Esophagus squamous epithelium (tissue), 5 donors: ENCODE measurements around the gene CNPPD1. TPM values are rescaled to one million over a fixed set of nuclear protein-coding genes. Genes with fewer than 3 reads are reported as not detected.

Experiments
- DNase-seq: peaks from one replicate; lab custom pipeline; 2025; lab: John Stamatoyannopoulos, UW
- H3K27ac ChIP-seq, 4 donors: fragments of 200-600 bp; sonication (generic); one replicate each; pipeline ENCODE4 v1.5.1; 2016 to 2019; ENCODE audit warnings: mild to moderate bottlenecking in 1 of 4
- H3K27me3 ChIP-seq, 4 donors: fragments of 200-600 bp; sonication (generic); 1 replicate in 3 of 4; 2 replicates in 1 of 4; pipeline versions ENCODE4 v1.5.1 to v1.6.0; 2017 to 2021; ENCODE audit warnings: antibody characterized with exemption in 1 of 4
- H3K36me3 ChIP-seq, 3 donors: fragments of 200-600 bp; sonication (generic); one replicate each; pipeline ENCODE4 v1.5.1; 2016 to 2019
- H3K4me1 ChIP-seq, 3 donors: fragments of 200-600 bp; sonication (generic); one replicate each; pipeline ENCODE4 v1.5.1; 2017 to 2019
- H3K4me3 ChIP-seq, 4 donors: fragments of 200-600 bp; sonication (generic); 1 replicate in 3 of 4; 2 replicates in 1 of 4; pipeline ENCODE4 v1.5.1; 2016 to 2019; ENCODE audit warnings: mild to moderate bottlenecking in 2 of 4, moderate library complexity in 1 of 4
- H3K9me3 ChIP-seq, 3 donors: fragments of 200-600 bp; sonication (generic); one replicate each; pipeline ENCODE4 v1.5.1; 2016 to 2019
- CTCF ChIP-seq, 6 experiments: fragments of 450-650 bp in 4 of 6; fragments of 200-600 bp in 2 of 6; sonication (generic) in 2 of 6; IDR thresholded peaks; one replicate each; pipeline ENCODE4 v1.5.1; 2016 to 2019; ENCODE audit warnings: antibody characterized with exemption in 6 of 6, mild to moderate bottlenecking in 4 of 6, moderate library complexity in 4 of 6
- POLR2A ChIP-seq, 4 donors: fragments of 450-650 bp; IDR thresholded peaks; one replicate each; pipeline ENCODE4 v1.6.1; 2017; ENCODE audit warnings: antibody characterized with exemption in 4 of 4, mild to moderate bottlenecking in 4 of 4, moderate library complexity in 3 of 4
- WGBS, 2 donors: methylation state at CpG; one replicate each; pipeline ENCODE4 v1.1.5; 2018; 5-methylcytosine and 5-hydroxymethylcytosine counted together
- intact Hi-C: fragments of 100-400 bp; cut with DNase I; formaldehyde crosslinking; loops from one replicate; pipeline ENCODE4 v1.15.0; 2022
- total RNA-seq, 4 donors: library from RNA; depleted of rRNA; stranded (reverse); fragments of >200 nt; gene quantifications; one replicate each; pipeline ENCODE4 v1.1.0, GENCODE V29; 2016
- donor health status: DM: yes; HTN: yes; CAD: no.

Gene CNPPD1
- total RNA-seq, 4 donors from 2014 or later, result 35.3 to 49.8 (median 42.0) TPM

GRCh38 chr2:219220652-219221402 lies 44.1 kb upstream of the CNPPD1 start:
- DNase-seq, result no peak
- no peaks in the 10 kb centered on the region for H3K9me3 ChIP-seq
- no peak overlapping the region for H3K4me3 ChIP-seq
- intact Hi-C loops, result no loop called here
- no peak overlapping the region for H3K27ac ChIP-seq
- peaks cover 49 to 75% (median 52%) of the 10 kb centered on the region in 3 donors for H3K36me3 ChIP-seq
- WGBS, 2 donors, result 96 to 98% methylated on average over 5 to 10 of the region's 19 CpGs
- H3K27me3 ChIP-seq, result no peaks in the 10 kb centered on the region
- TF ChIP-seq POLR2A (IDR thresholded peaks at IDR 0.05), result no peak
- TF ChIP-seq CTCF (IDR thresholded peaks at IDR 0.05), result no peak
- peaks cover 21 to 45% (median 29%) of the 10 kb centered on the region in 3 donors for H3K4me1 ChIP-seq

GRCh38 chr2:219219784-219220532 lies 43.2 kb upstream of the CNPPD1 start:
- H3K27ac ChIP-seq, result peak overlapping the region in 2 of 4 donors; percentile 93 to 98
- intact Hi-C loops, result loop anchor here (10.0 kb wide), 1 partner anchor 55 kb away; the partner anchor contains the start of gene NHEJ1
- no peak for DNase-seq
- H3K4me3 ChIP-seq, result no peak overlapping the region
- TF ChIP-seq POLR2A (IDR thresholded peaks at IDR 0.05) (no peak), CTCF (IDR thresholded peaks at IDR 0.05) (no peak)
- peaks cover 42 to 75% (median 50%) of the 10 kb centered on the region in 3 donors for H3K36me3 ChIP-seq
- 80 to 85% methylated on average over 14 to 15 of the region's 18 CpGs for WGBS, 2 donors
- peaks cover 21 to 46% (median 29%) of the 10 kb centered on the region in 3 donors for H3K4me1 ChIP-seq
- H3K27me3 ChIP-seq, result no peaks in the 10 kb centered on the region
- H3K9me3 ChIP-seq, result no peaks in the 10 kb centered on the region

- peaks cover 41 to 75% (median 44%) of the 10 kb centered on the region in 3 donors for H3K36me3 ChIP-seq
- 6 to 34% methylated on average over 19 to 20 of the region's 71 CpGs for WGBS, 2 donors
- intact Hi-C loops, result loop anchor here (10.0 kb wide), 1 partner anchor 54 kb away; the partner anchor contains the start of gene NHEJ1
These were observed 42.3 kb upstream of the CNPPD1 start, which contains the start of gene ABCB6 for GRCh38 chr2:219218732-219219701. ABCB6 (minus strand) TSS chr2:219218958; CDS start chr2:219218673, 285 bp downstream.

More at GRCh38 chr2:219218732-219219701, 42.3 kb upstream of the CNPPD1 start, which contains the start of gene ABCB6:
- H3K4me3 ChIP-seq, result peak within 1 kb of the TSS; percentile 47 to 77 (median 65)
- peaks cover 21 to 46% (median 29%) of the 10 kb centered on the region in 3 donors for H3K4me1 ChIP-seq
- DNase-seq, result peak; percentile 71
- TF ChIP-seq CTCF (IDR thresholded peaks at IDR 0.05) (no peak), POLR2A (IDR thresholded peaks at IDR 0.05) (peak in 2 of 4 donors; percentile 20 to 74)
- peak within 1 kb of the TSS; percentile 88 to 98 (median 95) for H3K27ac ChIP-seq
- no peaks in the 10 kb centered on the region for H3K9me3 ChIP-seq
- H3K27me3 ChIP-seq, result no peaks in the 10 kb centered on the region
